Muscle of back (tissue), 11 donors: ENCODE results near the gene GNAS-AS1. TPM values are rescaled to one million over a fixed set of nuclear protein-coding genes. Genes with fewer than 3 reads are reported as not detected.

Experiments used
- DNase-seq, 3 donors: peaks; one replicate each; pipeline versions ENCODE4 v3.0.0 to v3.0.0-alpha.2; 2013
- polyA plus RNA-seq, 10 donors: library from polyadenylated mRNA; unstranded; fragments of 120-200 nt; gene quantifications; one replicate each; pipeline ENCODE4 v1.2.1, GENCODE V29; 2013; ENCODE audit not compliant: insufficient read length in 10 of 10

The GNAS-AS1 gene
- polyA plus RNA-seq, 10 donors: 1.5 to 4.1 (median 2.1) TPM

DNA sequence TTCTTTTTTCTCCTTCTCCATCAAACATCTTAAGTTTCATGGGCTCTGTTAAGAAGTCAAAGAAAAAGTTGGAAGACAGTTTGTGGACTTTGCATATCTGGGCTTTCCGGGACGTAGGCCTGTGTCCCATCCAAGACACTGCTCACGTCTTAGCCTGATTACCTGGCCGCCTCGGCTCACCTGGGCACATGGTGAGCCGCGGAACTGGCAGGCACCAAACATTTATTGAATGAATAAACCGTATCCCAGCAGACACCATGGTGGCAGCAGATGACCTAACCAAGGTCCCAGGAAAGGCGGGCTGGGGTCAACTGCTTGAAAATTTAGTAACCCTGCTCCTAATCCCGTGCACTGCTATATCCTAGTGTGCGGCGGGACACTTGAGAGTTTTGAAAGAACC lies 37.4 kb upstream of the GNAS-AS1 start:
- DNase-seq: no peak

DNA sequence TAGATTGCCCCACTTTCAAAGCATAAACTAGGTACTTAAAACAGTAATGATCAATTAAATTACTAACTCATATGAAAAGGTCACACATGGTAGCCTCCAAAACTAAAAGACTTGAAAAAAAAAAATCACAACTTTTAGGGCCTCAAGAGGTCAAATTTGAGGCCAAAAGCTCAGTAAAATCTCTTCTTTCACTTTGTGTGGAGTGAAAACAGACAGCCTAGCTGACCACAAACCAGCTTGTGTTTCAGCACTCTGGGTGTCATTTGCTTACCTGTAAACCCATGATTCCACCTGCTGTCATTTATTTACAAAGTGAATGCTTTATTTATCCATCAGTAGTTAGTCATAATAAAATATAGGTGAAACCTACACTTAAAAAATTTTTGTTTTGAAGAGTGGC lies 35.8 kb upstream of the GNAS-AS1 start:
- DNase-seq: no peak

DNA sequence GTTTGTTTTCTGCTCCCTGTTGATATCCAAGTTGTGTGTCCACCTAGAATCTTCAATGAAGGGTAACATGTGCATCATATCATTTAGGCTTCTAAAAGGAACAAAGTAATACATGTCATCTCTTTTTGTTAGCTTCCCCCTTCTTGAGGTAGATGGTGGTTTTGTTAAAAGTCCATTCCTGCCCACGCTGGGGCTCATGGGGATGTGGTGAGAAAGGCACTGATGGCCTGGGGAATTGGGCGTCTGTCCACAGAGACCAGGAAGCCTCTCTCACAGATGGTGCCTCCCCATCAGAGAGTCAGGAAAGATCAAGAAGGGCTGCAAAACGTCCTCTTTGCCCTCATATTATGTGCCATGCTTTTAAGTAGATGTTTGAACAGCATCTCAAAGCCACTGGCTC lies 34.3 kb upstream of the GNAS-AS1 start:
- peak in 1 of 3 donors; percentile 4 for DNase-seq

DNA sequence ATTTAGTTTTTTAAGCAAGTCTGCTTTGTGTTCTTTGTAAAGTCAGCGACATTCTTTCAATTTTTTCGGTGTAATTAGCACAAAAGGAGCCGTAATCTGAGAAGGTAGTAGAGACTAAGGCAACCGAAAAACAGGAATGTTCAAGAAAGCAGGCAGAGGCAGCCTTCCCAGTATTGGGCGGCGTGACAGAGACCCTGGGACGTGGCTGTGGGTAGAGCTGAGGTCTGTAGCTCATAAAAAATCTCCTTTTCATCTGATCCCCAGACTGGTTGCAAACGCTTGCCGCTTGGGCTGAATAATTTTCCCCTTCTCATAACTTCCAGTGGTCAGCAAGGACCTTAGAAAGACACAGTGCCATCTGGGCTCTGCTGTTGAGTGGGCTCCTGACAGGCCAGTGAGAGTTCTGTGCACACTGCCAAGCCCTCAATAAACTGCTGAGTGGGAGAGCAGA lies 32.6 kb upstream of the GNAS-AS1 start:
- DNase-seq: peak in 2 of 3 donors; percentile 48 to 69

GRCh38 chr20:58882704-58883089 lies 32.0 kb upstream of the GNAS-AS1 start:
- no peak for DNase-seq

- DNase-seq: no peak
Observed at GRCh38 chr20:58880994-58881752, 30.5 kb upstream of the GNAS-AS1 start.

DNA sequence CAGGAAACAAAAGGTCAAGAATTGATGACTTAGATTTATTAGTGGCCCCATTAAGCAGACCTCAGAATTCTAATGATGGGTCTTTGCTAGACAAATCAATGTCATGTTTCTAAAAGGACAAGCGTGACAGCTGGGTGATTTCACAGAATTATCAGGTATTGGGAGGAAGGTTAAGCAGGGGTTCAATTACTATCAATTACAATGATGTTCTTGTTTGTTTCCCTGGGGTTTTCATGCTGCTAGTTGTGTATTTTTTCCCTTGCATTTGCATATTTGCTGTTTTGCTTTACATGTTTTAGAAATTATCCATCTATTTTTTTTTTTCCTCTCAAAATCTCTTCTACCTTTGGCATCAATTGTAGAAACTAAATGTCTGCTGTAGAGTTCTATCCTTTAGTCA lies 29.7 kb upstream of the GNAS-AS1 start:
- no peak for DNase-seq

GRCh38 chr20:58878399-58878798 lies 27.7 kb upstream of the GNAS-AS1 start:
- DNase-seq: no peak

- no peak for DNase-seq
Observed at GRCh38 chr20:58877976-58878360, 27.3 kb upstream of the GNAS-AS1 start.

DNA sequence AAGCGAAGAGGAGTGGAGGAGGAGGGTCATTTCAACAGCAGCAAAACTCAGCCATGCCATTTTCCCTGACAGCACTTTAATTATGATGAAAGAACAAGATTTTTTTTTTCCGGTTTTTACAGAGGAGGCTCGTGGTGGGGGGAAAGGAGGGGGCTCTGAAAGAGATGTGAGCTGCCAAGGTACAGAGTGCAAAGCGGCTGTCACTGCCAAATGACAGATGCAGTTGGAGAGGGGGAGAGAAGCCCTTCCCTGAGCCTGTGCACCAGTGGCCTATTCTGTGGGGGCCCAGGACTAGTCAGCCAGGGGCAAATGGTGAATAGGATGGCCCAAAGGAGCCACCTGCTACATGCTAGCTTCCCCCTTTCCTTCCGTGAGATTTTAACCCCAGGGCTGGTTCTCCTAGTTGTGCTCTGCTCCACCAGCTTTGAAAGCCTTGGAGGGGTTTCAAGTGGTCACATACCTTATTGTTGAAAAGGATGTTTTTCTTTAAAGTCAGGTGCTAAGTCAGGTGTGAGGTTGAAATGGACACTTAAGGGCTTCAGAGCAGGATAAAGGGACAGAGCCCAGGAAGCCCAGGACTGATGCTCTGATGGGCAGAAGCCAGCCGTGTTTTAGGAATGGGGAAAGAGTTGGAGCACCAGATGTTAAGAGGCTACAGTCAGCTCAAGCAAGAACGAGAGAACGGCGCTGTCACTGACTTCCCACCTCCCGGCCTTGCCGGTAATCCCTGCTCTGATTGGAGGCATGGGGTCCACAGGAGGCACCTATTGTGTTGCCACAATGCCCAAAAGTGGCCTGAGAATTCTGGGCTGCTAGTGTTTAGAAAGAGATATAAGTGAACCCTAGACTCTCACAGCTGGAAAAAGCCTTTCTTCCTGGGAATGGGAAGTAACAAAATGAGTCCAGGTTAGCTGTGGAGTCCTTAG lies 26.6 kb upstream of the GNAS-AS1 start:
- DNase-seq: no peak

DNA sequence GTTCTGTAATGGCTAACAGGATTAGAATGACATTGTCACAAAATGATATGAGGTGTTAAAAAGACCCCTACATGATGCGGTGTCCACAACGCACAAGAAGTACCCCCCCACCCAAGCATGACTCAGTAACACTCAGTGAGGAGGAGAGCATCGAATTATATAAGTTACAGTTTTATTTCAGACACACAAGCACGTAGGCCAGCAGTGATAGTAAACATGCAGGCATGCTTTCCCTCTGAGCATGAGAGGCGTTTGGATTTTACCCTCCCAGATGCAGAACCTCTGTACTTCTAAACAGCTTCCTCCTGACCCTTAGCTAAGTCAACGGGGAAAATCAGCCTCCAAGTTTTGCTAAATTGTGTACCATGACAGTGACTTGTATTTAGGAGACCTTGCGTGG lies 25.7 kb upstream of the GNAS-AS1 start:
- no peak for DNase-seq

- no peak for DNase-seq
Observed at GRCh38 chr20:58875541-58876134, 24.9 kb upstream of the GNAS-AS1 start.

DNA sequence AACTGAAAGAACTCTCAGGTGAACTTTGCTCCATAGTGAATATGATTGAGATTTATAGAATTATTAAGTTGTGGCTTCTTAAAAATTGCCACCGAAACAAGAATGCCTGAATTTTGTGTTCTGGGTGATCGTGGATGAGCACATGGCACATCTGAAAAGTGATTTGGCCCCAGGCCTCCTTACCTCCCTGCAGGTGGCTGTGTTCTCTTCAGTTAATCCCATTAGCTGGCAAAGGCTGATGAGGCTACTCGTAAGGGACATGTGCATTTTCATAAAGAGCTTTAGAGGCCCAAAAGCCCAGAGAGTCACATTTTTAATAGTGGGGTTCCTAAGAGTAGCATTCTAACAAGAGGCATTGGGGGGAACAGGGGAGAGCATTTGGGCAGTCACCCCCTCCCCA lies 24.4 kb upstream of the GNAS-AS1 start:
- DNase-seq: no peak

- no peak for DNase-seq
Observed at GRCh38 chr20:58874469-58874868, 23.8 kb upstream of the GNAS-AS1 start.

GRCh38 chr20:58871533-58872102 lies 20.9 kb upstream of the GNAS-AS1 start:
- DNase-seq: no peak

GRCh38 chr20:58870293-58871014 lies 19.8 kb upstream of the GNAS-AS1 start:
- DNase-seq: peak in 2 of 3 donors; percentile 77 to 84

- DNase-seq: no peak
Observed at GRCh38 chr20:58869662-58870227, 19.0 kb upstream of the GNAS-AS1 start.

GRCh38 chr20:58868795-58869194 lies 18.1 kb upstream of the GNAS-AS1 start:
- DNase-seq: no peak

GRCh38 chr20:58867211-58867610 lies 16.5 kb upstream of the GNAS-AS1 start:
- no peak for DNase-seq

DNA sequence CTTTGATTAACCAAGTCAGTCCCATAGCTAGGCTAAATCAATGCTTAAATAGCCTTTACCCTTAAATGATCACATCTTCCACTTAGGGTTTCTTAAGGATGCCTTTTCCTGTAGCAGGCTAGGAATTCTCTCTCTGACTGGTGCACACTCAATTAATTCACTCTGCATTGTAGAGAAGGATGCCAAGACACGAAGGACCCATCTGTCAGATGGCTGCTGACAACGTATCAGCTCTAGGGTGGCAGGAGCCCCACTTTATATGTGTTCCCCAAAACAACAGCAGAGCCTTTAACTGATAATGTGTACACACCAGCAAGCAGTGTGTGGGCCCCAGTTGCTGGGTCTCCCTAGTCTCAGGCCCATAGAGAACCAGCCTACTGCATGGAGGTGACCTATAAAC lies 15.1 kb upstream of the GNAS-AS1 start:
- no peak for DNase-seq

DNA sequence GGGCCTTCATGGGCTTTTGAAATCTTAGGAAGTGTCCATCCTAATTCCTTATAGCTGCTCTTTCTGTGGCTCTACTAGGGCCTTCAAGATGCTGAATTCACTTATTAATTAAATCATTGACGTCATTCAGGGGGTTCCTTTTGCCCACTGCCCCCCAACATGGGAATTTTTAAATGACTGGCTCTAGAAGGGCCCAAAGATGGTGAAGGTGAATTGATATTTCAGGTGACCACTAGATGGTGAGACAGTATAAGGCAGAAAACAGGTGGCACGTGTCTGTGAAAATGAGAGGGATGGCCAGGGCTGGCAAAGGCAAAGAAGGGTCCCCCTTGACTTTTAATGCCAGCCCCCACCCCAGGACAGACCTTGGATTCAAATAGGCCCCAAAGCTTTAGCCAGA lies 13.6 kb upstream of the GNAS-AS1 start:
- DNase-seq: no peak
